ENCODE results near the gene ADIPOR2.
"Not testable (repeated sequence)": the region's sequence is repeated elsewhere in the genome, so short reads cannot be mapped to it uniquely, and the experiment has no call there.

ADIPOR2 gene

GRCh38 chr12:1705774-1706631 is 15.1 kb downstream of the ADIPOR2 start:
- DNase-seq, result no peak

- DNase-seq, result no peak
These were observed 15.7 kb downstream of the ADIPOR2 start for GRCh38 chr12:1706632-1706980.

GRCh38 chr12:1707051-1707450 is 16.2 kb downstream of the ADIPOR2 start:
- no peak for DNase-seq

GRCh38 chr12:1709968-1710367 is 19.1 kb downstream of the ADIPOR2 start:
- DNase-seq, result not testable (repeated sequence)

- not testable (repeated sequence) for DNase-seq
These were observed 20.0 kb downstream of the ADIPOR2 start for GRCh38 chr12:1710870-1711269.

- not testable (repeated sequence) for DNase-seq
These were observed 20.8 kb downstream of the ADIPOR2 start for GRCh38 chr12:1711536-1712211.

GRCh38 chr12:1712305-1712704 is 21.4 kb downstream of the ADIPOR2 start:
- not testable (repeated sequence) for DNase-seq

- DNase-seq, result not testable (repeated sequence)
These were observed 22.0 kb downstream of the ADIPOR2 start for GRCh38 chr12:1712852-1713251.

- DNase-seq, result not testable (repeated sequence)
These were observed 23.0 kb downstream of the ADIPOR2 start for GRCh38 chr12:1713783-1714348.

- DNase-seq, result not testable (repeated sequence)
These were observed 24.6 kb downstream of the ADIPOR2 start for GRCh38 chr12:1715459-1715858.

GRCh38 chr12:1716215-1716862 is 25.5 kb downstream of the ADIPOR2 start:
- DNase-seq, result no peak

GRCh38 chr12:1716911-1717310 is 26.0 kb downstream of the ADIPOR2 start:
- DNase-seq, result no peak

GRCh38 chr12:1719139-1719538 is 28.3 kb downstream of the ADIPOR2 start:
- DNase-seq, result no peak

- no peak for DNase-seq
These were observed 29.6 kb downstream of the ADIPOR2 start for GRCh38 chr12:1720494-1720893.

- no peak for DNase-seq
These were observed 32.9 kb downstream of the ADIPOR2 start for GRCh38 chr12:1723721-1724120.

- no peak for DNase-seq
These were observed 33.4 kb downstream of the ADIPOR2 start for GRCh38 chr12:1724250-1724649.

- DNase-seq, result no peak
These were observed 35.9 kb downstream of the ADIPOR2 start for GRCh38 chr12:1726753-1727152.

GRCh38 chr12:1728824-1729223 is 38.0 kb downstream of the ADIPOR2 start:
- DNase-seq, result no peak

- no peak for DNase-seq
These were observed 40.3 kb downstream of the ADIPOR2 start for GRCh38 chr12:1731019-1731687.

- not testable (repeated sequence) for DNase-seq
These were observed 40.8 kb downstream of the ADIPOR2 start for GRCh38 chr12:1731688-1732078.

GRCh38 chr12:1732914-1733313 is 42.0 kb downstream of the ADIPOR2 start:
- no peak for DNase-seq

GRCh38 chr12:1733712-1734111 is 42.8 kb downstream of the ADIPOR2 start:
- DNase-seq, result not testable (repeated sequence)

Data from SHP77 treated with DMSO at 0.1 percent for 48 hours (cell line).